HepG2 (cell line): ENCODE results near the gene PDYN.

ENCODE experiments used
- CEBPB ChIP-seq: IDR thresholded peaks from 2 replicates; pipeline ENCODE4 v1.6.1; 2011; ENCODE audit warnings: low read depth, low read length, improper control_type of control experiment, borderline replicate concordance
- CHD4 ChIP-seq: fragments of 200-600 bp; sonication (generic); IDR thresholded peaks from 2 replicates; pipeline ENCODE4 v1.7.0; 2017; ENCODE audit warnings: mild to moderate bottlenecking, low read length, borderline replicate concordance
- CTCF ChIP-seq: sonication (generic); formaldehyde crosslinking; IDR thresholded peaks from 2 replicates; pipeline ENCODE4 v1.5.0; 2020; ENCODE audit warnings: mild to moderate bottlenecking, missing genetic modification reagents, moderate library complexity
- DNMT3B ChIP-seq: conservative IDR thresholded peaks from 2 replicates; pipeline ENCODE4 v1.6.1; 2016; ENCODE audit warnings: missing biosample characterization, control low read depth
- HINFP ChIP-seq: sonication (generic); formaldehyde crosslinking; IDR thresholded peaks from 2 replicates; pipeline ENCODE4 v1.4.0; 2020; ENCODE audit warnings: low read depth, mild to moderate bottlenecking, missing genetic modification reagents
- MEF2D ChIP-seq: sonication (generic); formaldehyde crosslinking; IDR thresholded peaks from 2 replicates; pipeline ENCODE4 v1.5.1; 2020; ENCODE audit warnings: mild to moderate bottlenecking, missing genetic modification reagents
- POLR2A ChIP-seq, 2 experiments: IDR thresholded peaks; 2 replicates each; pipeline ENCODE4 v1.6.1; 2011; ENCODE audit warnings: low read depth in 2 of 2, low read length in 2 of 2, mild to moderate bottlenecking in 1 of 2, moderate library complexity in 1 of 2; ENCODE audit not compliant: insufficient read depth in 1 of 2
- SNAI1 ChIP-seq: sonication (generic); formaldehyde crosslinking; IDR thresholded peaks from 2 replicates; pipeline ENCODE4 v1.5.0; 2020; ENCODE audit warnings: mild to moderate bottlenecking, missing genetic modification reagents, borderline replicate concordance
- YY1 ChIP-seq: IDR thresholded peaks from 2 replicates; pipeline ENCODE4 v1.6.1; 2011; ENCODE audit warnings: low read length, low read depth, moderate library complexity, mild to moderate bottlenecking; ENCODE audit not compliant: insufficient read depth, insufficient replicate concordance
- ZFP1 ChIP-seq: IDR thresholded peaks from 2 replicates; pipeline ENCODE4 v1.6.1; 2016
- ZMYM3 ChIP-seq: sonication (generic); formaldehyde crosslinking; IDR thresholded peaks from 2 replicates; pipeline ENCODE4 v1.5.1; 2020; ENCODE audit warnings: mild to moderate bottlenecking, missing genetic modification reagents

GRCh38 chr20:1946442-1946761 lies 47.5 kb downstream of the PDYN start:
- TF ChIP-seq ZMYM3 (no peak), CTCF (CRISPR knock-in tag) (no peak), POLR2A (IDR thresholded peaks at IDR 0.05; ENCODE audit: insufficient read depth in 1 of 2, low read depth in 2 of 2, low read length in 2 of 2) (no peak), CEBPB (no peak), CHD4 (no peak), MEF2D (no peak), SNAI1 (no peak), ZFP1 (CRISPR knock-in tag) (no peak), DNMT3B (no peak), HINFP (CRISPR knock-in tag) (no peak), YY1 (no peak)
